ENCODE results near the gene TNXB.

TNXB gene

DNA sequence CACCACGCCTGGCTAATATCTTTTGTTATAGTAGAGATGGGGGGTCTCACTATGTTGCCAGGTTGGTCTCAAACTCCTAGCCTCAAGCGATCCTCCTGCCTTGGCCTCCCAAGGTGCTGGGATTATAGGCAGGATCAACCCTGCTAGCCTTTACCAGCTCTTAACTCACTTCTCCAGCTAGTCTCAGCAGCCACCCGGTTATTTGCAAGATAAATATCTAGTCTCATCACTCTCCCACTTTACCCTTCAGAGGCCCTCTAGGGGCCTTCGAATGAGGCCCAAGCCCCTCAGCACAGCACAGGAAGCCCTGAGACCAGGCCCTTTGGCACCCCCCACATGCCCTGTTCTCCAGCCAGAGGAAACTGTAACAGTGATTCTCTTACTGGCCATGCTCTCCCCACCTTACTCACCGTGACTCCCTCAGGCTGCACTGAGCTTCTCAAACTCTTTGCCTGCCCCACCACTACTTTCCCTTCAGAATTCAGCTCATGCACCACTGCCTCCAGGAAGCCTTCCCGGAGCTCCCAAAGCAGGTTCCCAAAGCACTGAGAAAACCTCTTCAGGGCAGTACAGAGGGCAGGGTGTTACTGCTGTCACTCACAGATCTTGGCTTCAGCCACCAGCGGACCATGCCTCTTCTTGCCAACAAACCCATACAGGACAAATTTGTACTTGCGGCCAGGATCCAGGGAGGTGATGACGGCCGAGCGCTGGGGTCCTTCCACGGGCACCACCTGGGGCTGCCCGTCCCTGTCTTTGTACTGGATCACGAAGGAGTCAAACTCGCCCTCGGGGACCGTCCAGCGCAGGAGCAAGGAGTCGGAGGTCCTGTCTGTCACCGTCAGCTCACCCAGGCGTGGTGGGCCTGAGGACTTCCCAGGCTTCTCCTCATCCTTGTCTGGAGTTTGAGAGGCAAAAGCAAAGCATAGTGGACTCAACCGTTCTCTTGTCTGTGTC lies 25.0 kb downstream of the TNXB start:
- TF ChIP-seq FOXP2 (optimal IDR thresholded peaks at IDR 0.05; ENCODE audit: borderline replicate concordance, extremely low read depth, extremely low read length, insufficient read depth): no peak
- no peak for TF ChIP-seq TAF1 (IDR thresholded peaks at IDR 0.05; ENCODE audit: borderline replicate concordance, insufficient read depth, low read length)
- TF ChIP-seq SIN3A (IDR thresholded peaks at IDR 0.05; ENCODE audit: borderline replicate concordance, insufficient read depth, low read length): no peak
- TF ChIP-seq, protein P1, sequence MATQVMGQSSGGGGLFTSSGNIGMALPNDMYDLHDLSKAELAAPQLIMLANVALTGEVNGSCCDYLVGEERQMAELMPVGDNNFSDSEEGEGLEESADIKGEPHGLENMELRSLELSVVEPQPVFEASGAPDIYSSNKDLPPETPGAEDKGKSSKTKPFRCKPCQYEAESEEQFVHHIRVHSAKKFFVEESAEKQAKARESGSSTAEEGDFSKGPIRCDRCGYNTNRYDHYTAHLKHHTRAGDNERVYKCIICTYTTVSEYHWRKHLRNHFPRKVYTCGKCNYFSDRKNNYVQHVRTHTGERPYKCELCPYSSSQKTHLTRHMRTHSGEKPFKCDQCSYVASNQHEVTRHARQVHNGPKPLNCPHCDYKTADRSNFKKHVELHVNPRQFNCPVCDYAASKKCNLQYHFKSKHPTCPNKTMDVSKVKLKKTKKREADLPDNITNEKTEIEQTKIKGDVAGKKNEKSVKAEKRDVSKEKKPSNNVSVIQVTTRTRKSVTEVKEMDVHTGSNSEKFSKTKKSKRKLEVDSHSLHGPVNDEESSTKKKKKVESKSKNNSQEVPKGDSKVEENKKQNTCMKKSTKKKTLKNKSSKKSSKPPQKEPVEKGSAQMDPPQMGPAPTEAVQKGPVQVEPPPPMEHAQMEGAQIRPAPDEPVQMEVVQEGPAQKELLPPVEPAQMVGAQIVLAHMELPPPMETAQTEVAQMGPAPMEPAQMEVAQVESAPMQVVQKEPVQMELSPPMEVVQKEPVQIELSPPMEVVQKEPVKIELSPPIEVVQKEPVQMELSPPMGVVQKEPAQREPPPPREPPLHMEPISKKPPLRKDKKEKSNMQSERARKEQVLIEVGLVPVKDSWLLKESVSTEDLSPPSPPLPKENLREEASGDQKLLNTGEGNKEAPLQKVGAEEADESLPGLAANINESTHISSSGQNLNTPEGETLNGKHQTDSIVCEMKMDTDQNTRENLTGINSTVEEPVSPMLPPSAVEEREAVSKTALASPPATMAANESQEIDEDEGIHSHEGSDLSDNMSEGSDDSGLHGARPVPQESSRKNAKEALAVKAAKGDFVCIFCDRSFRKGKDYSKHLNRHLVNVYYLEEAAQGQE (IDR thresholded peaks at IDR 0.05; ENCODE audit: insufficient read depth in 1 of 2, low read depth in 2 of 2, low read length in 2 of 2): no peak
- TF ChIP-seq POLR2AphosphoS5 (IDR thresholded peaks at IDR 0.05; ENCODE audit: low read depth, low read length): no peak

DNA sequence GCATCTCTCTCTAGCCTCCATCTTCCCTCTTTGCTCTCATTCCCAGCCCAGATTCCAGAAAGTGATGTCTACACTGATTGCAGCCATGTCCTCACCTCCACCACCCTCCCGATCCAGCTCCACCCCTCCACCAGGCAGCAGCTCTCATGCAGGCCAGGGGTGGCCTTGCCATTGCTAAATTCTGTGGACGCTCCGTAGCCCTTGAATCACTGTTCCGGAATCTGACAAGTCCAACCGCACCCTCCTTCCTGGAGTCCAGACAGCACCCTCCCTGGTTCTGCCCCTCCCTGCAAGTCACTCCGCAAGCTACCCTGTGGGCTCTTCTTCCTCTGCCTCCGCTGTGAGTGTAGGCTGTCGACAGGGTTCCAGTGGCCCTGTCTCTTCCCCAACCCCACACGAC lies 26.2 kb downstream of the TNXB start:
- TF ChIP-seq TAF1 (IDR thresholded peaks at IDR 0.05; ENCODE audit: borderline replicate concordance, insufficient read depth, low read length) (no peak), SIN3A (IDR thresholded peaks at IDR 0.05; ENCODE audit: borderline replicate concordance, insufficient read depth, low read length) (no peak), FOXP2 (optimal IDR thresholded peaks at IDR 0.05; ENCODE audit: borderline replicate concordance, extremely low read depth, extremely low read length, insufficient read depth) (no peak), POLR2AphosphoS5 (IDR thresholded peaks at IDR 0.05; ENCODE audit: low read depth, low read length) (no peak)
- TF ChIP-seq, protein P1 (IDR thresholded peaks at IDR 0.05; ENCODE audit: insufficient read depth in 1 of 2, low read depth in 2 of 2, low read length in 2 of 2): no peak

DNA sequence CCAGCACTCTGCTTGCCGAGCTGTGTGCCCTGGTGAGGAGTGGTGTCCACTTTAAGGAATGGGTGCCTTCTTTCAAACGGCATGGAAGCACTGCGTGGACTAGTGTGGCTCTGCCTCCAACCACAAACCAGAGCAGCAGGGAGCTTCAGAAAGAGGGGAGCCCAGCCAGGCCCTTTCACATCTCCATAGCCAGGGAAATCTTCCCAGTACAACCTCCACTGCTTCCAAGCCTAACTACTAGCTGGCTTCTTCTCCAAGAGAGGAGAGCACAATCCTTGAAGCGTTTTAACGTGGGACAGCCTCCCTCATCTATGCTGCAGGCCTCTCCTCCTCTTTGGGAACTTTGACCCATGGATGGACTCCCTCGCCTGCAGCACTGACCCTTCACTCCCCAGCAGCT lies 26.7 kb downstream of the TNXB start:
- TF ChIP-seq FOXP2 (optimal IDR thresholded peaks at IDR 0.05; ENCODE audit: borderline replicate concordance, extremely low read depth, extremely low read length, insufficient read depth) (no peak), POLR2AphosphoS5 (IDR thresholded peaks at IDR 0.05; ENCODE audit: low read depth, low read length) (no peak), TAF1 (IDR thresholded peaks at IDR 0.05; ENCODE audit: borderline replicate concordance, insufficient read depth, low read length) (no peak), SIN3A (IDR thresholded peaks at IDR 0.05; ENCODE audit: borderline replicate concordance, insufficient read depth, low read length) (no peak)
- TF ChIP-seq, protein P1 (IDR thresholded peaks at IDR 0.05; ENCODE audit: insufficient read depth in 1 of 2, low read depth in 2 of 2, low read length in 2 of 2): no peak

DNA sequence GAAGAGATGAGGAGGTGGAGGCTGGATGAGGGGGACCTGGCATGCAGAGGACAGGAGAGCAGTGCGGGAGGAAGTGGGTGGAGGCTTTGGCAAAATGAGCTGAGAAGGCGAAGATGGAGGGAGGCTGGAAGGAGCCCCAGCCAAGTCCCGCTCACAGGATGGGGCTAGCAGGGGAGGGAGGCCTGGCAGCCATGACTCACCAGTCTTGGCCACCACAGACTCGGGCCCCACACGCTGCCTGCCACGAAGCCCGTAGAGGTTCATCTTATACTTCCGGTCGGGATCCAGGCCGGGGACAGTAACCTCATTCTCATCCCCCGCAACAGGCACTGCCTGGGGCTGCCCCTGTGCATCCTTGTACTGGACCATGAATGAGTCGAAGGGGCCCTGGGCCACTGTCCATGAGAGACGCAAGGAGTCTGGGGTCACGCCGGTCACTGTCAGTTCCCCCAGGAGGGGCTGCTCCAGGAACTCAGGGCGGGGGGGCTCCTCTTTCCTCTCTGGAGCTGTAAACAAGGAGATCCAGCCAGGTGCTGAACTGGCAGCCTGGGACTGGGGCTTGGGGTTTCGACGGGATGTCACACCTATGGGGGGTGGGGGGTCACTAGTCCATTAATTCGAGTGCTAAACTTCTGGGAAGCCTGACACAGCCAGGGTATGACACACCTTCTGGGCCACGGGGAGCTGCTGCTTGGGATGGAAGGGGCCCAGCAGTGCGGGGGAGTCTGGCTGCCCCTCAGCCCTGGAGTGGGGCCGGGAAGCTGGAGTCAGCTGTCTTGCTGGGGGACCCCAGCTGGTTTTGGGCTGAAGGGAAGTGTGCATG lies 27.8 kb downstream of the TNXB start:
- TF ChIP-seq, protein P1 (IDR thresholded peaks at IDR 0.05; ENCODE audit: insufficient read depth in 1 of 2, low read depth in 2 of 2, low read length in 2 of 2): no peak
- TF ChIP-seq FOXP2 (optimal IDR thresholded peaks at IDR 0.05; ENCODE audit: borderline replicate concordance, extremely low read depth, extremely low read length, insufficient read depth): no peak
- TF ChIP-seq POLR2AphosphoS5 (IDR thresholded peaks at IDR 0.05; ENCODE audit: low read depth, low read length): no peak
- no peak for TF ChIP-seq SIN3A (IDR thresholded peaks at IDR 0.05; ENCODE audit: borderline replicate concordance, insufficient read depth, low read length)
- TF ChIP-seq TAF1 (IDR thresholded peaks at IDR 0.05; ENCODE audit: borderline replicate concordance, insufficient read depth, low read length): no peak
